GM12878 (cell line): ENCODE measurements around the gene ZNF366. TPM values are rescaled to one million over a fixed set of nuclear protein-coding genes. Genes with fewer than 3 reads are reported as not detected.

Experiments
- ATAC-seq: fragments of 200-7000 bp; cut with Tn5 transposase; 3 replicates; pipeline ENCODE4 v1.9.1; 2020; ENCODE audit warnings: mild to moderate bottlenecking, moderate library complexity
- BruUV-seq: library from RNA; stranded (reverse); fragments of 400-500 nt; replicated peaks from 2 replicates; lab custom pipeline; 2021; lab: Mats Ljungman, UMichigan
- CTCF ChIA-PET: fragments of 300-600 bp; sonication (Branson Sonifier 250); formaldehyde crosslinking; extraction: SDS; loops from one replicate; lab custom pipeline; 2021; ENCODE audit warnings: inconsistent platforms; lab: Yijun Ruan, JAX
- POLR2A ChIA-PET: fragments of 350-600 bp; formaldehyde crosslinking; extraction: SDS; loops from one replicate; lab custom pipeline; 2021; ENCODE audit warnings: inconsistent platforms; lab: Charles Lee
- RAD21 ChIA-PET: fragments of 300-600 bp; sonication (Branson Sonifier 250); formaldehyde crosslinking; loops from one replicate; lab custom pipeline; 2023; ENCODE audit warnings: antibody characterized with exemption; ENCODE audit not compliant: unreplicated experiment; lab: Charles Lee
- SMC1A ChIA-PET: fragments of 300-600 bp; sonication (Branson Sonifier 250); formaldehyde crosslinking; loops from one replicate; lab custom pipeline; 2023; ENCODE audit not compliant: unreplicated experiment, uncharacterized antibody; lab: Charles Lee
- DNase-seq: peaks from one replicate; pipeline ENCODE4 v3.0.0-alpha.2; 2011; ENCODE audit warnings: low read depth, low spot score
- FAIRE-seq: peaks from 3 replicates; lab custom pipeline; 2011; peaks lifted over from hg19 to GRCh38; lab: Jason Lieb, UNC
- H2AFZ ChIP-seq: 2 replicates; pipeline ENCODE4 v1.6.0; 2011; ENCODE audit warnings: low read depth, low read length, control low read depth; ENCODE audit not compliant: control insufficient read depth
- H3K27ac ChIP-seq: 2 replicates; pipeline ENCODE4 v1.5.1; 2011; ENCODE audit warnings: control low read depth; ENCODE audit not compliant: control insufficient read depth, insufficient read depth
- H3K27me3 ChIP-seq, 2 experiments: replicated peaks in 1 of 2; 2 replicates each; pipeline versions ENCODE4 v1.6.0 to v1.6.1; 2011; ENCODE audit warnings: low read length in 1 of 2; ENCODE audit not compliant: control insufficient read depth in 2 of 2, insufficient read depth in 2 of 2
- H3K36me3 ChIP-seq, 2 experiments: 2 replicates each; pipeline ENCODE4 v1.5.1; 2011; ENCODE audit warnings: low read length in 1 of 2; ENCODE audit not compliant: control insufficient read depth in 2 of 2, insufficient read depth in 2 of 2
- H3K4me1 ChIP-seq: 2 replicates; pipeline ENCODE4 v1.6.1; 2011; ENCODE audit warnings: mild to moderate bottlenecking, low read length, moderate library complexity, mixed read lengths; ENCODE audit not compliant: control insufficient read depth, insufficient read depth
- H3K4me2 ChIP-seq: 2 replicates; pipeline ENCODE4 v1.6.0; 2011; ENCODE audit warnings: control low read depth; ENCODE audit not compliant: control insufficient read depth, insufficient read depth
- H3K4me3 ChIP-seq: fragments of 200-600 bp; sonication (generic); 2 replicates; pipeline ENCODE4 v1.5.1; 2016
- H3K79me2 ChIP-seq: 2 replicates; pipeline ENCODE4 v1.6.0; 2011; ENCODE audit warnings: low read length; ENCODE audit not compliant: control insufficient read depth, insufficient read depth
- H3K9ac ChIP-seq: 2 replicates; pipeline ENCODE4 v1.8.0; 2011; ENCODE audit warnings: low read length, control low read depth, mixed read lengths; ENCODE audit not compliant: control insufficient read depth, insufficient read depth
- H3K9me3 ChIP-seq: replicated peaks from 3 replicates; pipeline ENCODE4 v1.5.1; 2011; ENCODE audit warnings: mild to moderate bottlenecking, low read length; ENCODE audit not compliant: control insufficient read depth, insufficient read depth
- H4K20me1 ChIP-seq: 2 replicates; pipeline ENCODE4 v1.6.0; 2011; ENCODE audit not compliant: control insufficient read depth, insufficient read depth
- EED ChIP-seq: sonication (generic); IDR thresholded peaks from 2 replicates; pipeline ENCODE4 v1.6.1; 2016; ENCODE audit warnings: antibody characterized with exemption, low read depth
- IKZF2 ChIP-seq, 2 experiments: fragments of 450-650 bp; IDR thresholded peaks; 2 replicates each; pipeline ENCODE4 v1.6.1; 2017; ENCODE audit warnings: mild to moderate bottlenecking in 2 of 2, moderate library complexity in 2 of 2
- IRF3 ChIP-seq: fragments of 450-650 bp; IDR thresholded peaks from 2 replicates; pipeline ENCODE4 v1.6.1; 2014; ENCODE audit warnings: mild to moderate bottlenecking
- JUNB ChIP-seq: IDR thresholded peaks from 2 replicates; pipeline ENCODE4 v1.6.1; 2016; ENCODE audit warnings: antibody characterized with exemption, mild to moderate bottlenecking
- LARP7 ChIP-seq: fragments of 450-650 bp; IDR thresholded peaks from 2 replicates; pipeline ENCODE4 v1.6.1; 2017; ENCODE audit warnings: mild to moderate bottlenecking
- NFIC ChIP-seq: IDR thresholded peaks from 2 replicates; pipeline ENCODE4 v1.6.1; 2012; ENCODE audit warnings: low read depth, mild to moderate bottlenecking, inconsistent platforms, low read length, moderate library complexity
- NFYB ChIP-seq: IDR thresholded peaks from 2 replicates; pipeline ENCODE4 v1.6.1; 2011; ENCODE audit warnings: low read depth, mild to moderate bottlenecking, low read length, improper control_type of control experiment, moderate library complexity; ENCODE audit not compliant: insufficient read depth
- NR2F1 ChIP-seq: fragments of 450-650 bp; conservative IDR thresholded peaks from 2 replicates; pipeline ENCODE4 v1.6.1; 2017; ENCODE audit warnings: mild to moderate bottlenecking
- PAX5 ChIP-seq: IDR thresholded peaks from 2 replicates; pipeline ENCODE4 v1.6.1; 2011; ENCODE audit warnings: low read depth, low read length, borderline replicate concordance
- POLR2A ChIP-seq: IDR thresholded peaks from 2 replicates; pipeline ENCODE4 v1.6.1; 2011; ENCODE audit warnings: low read depth, mild to moderate bottlenecking, low read length
- SMC3 ChIP-seq: IDR thresholded peaks from 2 replicates; pipeline ENCODE4 v1.6.1; 2011; ENCODE audit warnings: low read length, improper control_type of control experiment, borderline replicate concordance
- SP1 ChIP-seq: IDR thresholded peaks from one replicate; pipeline ENCODE4 v1.6.1; 2011; ENCODE audit warnings: low read depth, low read length
- ZBTB33 ChIP-seq: fragments of 450-650 bp; IDR thresholded peaks from 2 replicates; pipeline ENCODE4 v1.6.1; 2017; ENCODE audit warnings: mild to moderate bottlenecking
- WGBS: methylation state at CpG from one replicate; pipeline ENCODE4 v1.1.6; 2016; ENCODE audit warnings: low lambda C conversion rate; ENCODE audit not compliant: insufficient replicate concordance, insufficient coverage; ENCODE audit errors: missing lambda C conversion rate; 5-methylcytosine and 5-hydroxymethylcytosine counted together
- in situ Hi-C: fragments of 300-500 bp; cut with MboI; formaldehyde crosslinking; loops from 9 replicates; pipeline ENCODE4 v1.14.3; 2018; ENCODE audit warnings: mixed read lengths
- intact Hi-C: fragments of 100-400 bp; cut with micrococcal nuclease; formaldehyde crosslinking; loops from one replicate; pipeline ENCODE4 v1.14.2; 2022; ENCODE audit not compliant: unreplicated experiment
- polyA plus RNA-seq, 11 experiments: library from polyadenylated mRNA; depleted of rRNA in 4 of 11; unstranded in 6 of 11; stranded (reverse) in 5 of 11; fragments of >200 nt; fragmentation: Nextera tagmentation in 4 of 11; fragmentation: Illumina TruSeq in 1 of 11; extraction: Ambion mirVana in 4 of 11; extraction: Trizol in 1 of 11; gene quantifications; 1 replicate in 1 of 11; 2 replicates in 10 of 11; pipeline versions ENCODE4 v1.2.1 to v1.2.3, GENCODE V29; 2011 to 2016; ENCODE audit warnings: inconsistent platforms in 2 of 11, missing spikeins in 2 of 11, low read depth in 1 of 11
- total RNA-seq, 4 experiments: library from RNA; depleted of rRNA in 3 of 4; stranded (reverse); fragments of >200 nt in 3 of 4; fragmentation: Illumina TruSeq in 1 of 4; extraction: Trizol in 1 of 4; gene quantifications; 2 replicates each; pipeline versions ENCODE4 v1.2.1 to v1.2.3, GENCODE V29; 2013 to 2021

The ZNF366 gene
- total and polyA plus RNA-seq, 10 of the 15 experiments (the other 5 are each of a cell fraction or from before 2014, with no cell fraction given), result 0.01 to 0.18 (median 0.04) TPM; not detected in 6

GRCh38 chr5:72510610-72511181 is 3.5 kb upstream of the ZNF366 start:
- Histone ChIP-seq H3K4me2 (peak overlapping the region; percentile 1; the same call in 1 of the 2 replicates), H3K4me3 (no peak overlapping the region), H3K9me3 (no peaks in the 10 kb centered on the region), H2AFZ (no peak overlapping the region; the same call in 1 of the 2 replicates), H3K36me3 (no peaks in the 10 kb centered on the region), H4K20me1 (no peaks in the 10 kb centered on the region), H3K79me2 (no peaks in the 10 kb centered on the region), H3K9ac (no peak overlapping the region), H3K27ac (peak overlapping the region; percentile 33), H3K4me1 (peaks cover 45% of the 10 kb centered on the region), H3K27me3 (no peaks in the 10 kb centered on the region)
- FAIRE-seq, result no peak
- no peak for DNase-seq
- ATAC-seq, result no peak
- ChIA-PET SMC1A (interaction anchor here (0.9 to 7.2 kb wide), 2 partner anchors 13 to 44 kb away, joined by 3 to 55 read pairs; no protein-coding TSS in a partner anchor), POLR2A (no interaction called here), CTCF (interaction anchor here (1.3 to 3.0 kb wide), 3 partner anchors 13 to 154 kb away, joined by 3 to 13 read pairs (median 4); no protein-coding TSS in a partner anchor), RAD21 (no interaction called here)
- BruUV-seq, result no TSS peak
- WGBS, result 24% methylated on average over 8 of the region's 8 CpGs
- TF ChIP-seq NFIC (peak; percentile 24; the same call in 1 of the 2 replicates), IRF3 (no peak), IKZF2 (IDR thresholded peaks at IDR 0.05) (0 out of 4 replicates have a peak, but pooled peaks of 1 of the 2 experiments have one; percentile 30), NFYB (no peak), SMC3 (no peak), SP1 (no peak), NR2F1 (no peak), EED (peak; percentile 75), POLR2A (no peak), PAX5 (peak; percentile 51; the same call in 1 of the 2 replicates), ZBTB33 (no peak), JUNB (no peak), LARP7 (no peak)
- intact Hi-C loops (no loop called here), in situ Hi-C loops (loop anchor here (10.0 kb wide), 1 partner anchor 136 kb away; no protein-coding TSS in a partner anchor)
